Stimulated activated CD8-positive, alpha-beta memory T cell treated with anti-CD3 and anti-CD28 coated beads, Interleukin-4, amount 100 ng/mL, for 1 hour (primary cell): ENCODE data around the gene FOXN3.

Experiments
- DNase-seq, 2 donors: peaks; one replicate each; pipeline ENCODE4 v3.0.0-alpha.2; 2020; ENCODE audit warnings: low read depth in 2 of 2, low spot score in 1 of 2

Gene FOXN3

GRCh38 chr14:89432226-89432625, 15.2 kb upstream of the FOXN3 start:
- DNase-seq: no peak

DNA sequence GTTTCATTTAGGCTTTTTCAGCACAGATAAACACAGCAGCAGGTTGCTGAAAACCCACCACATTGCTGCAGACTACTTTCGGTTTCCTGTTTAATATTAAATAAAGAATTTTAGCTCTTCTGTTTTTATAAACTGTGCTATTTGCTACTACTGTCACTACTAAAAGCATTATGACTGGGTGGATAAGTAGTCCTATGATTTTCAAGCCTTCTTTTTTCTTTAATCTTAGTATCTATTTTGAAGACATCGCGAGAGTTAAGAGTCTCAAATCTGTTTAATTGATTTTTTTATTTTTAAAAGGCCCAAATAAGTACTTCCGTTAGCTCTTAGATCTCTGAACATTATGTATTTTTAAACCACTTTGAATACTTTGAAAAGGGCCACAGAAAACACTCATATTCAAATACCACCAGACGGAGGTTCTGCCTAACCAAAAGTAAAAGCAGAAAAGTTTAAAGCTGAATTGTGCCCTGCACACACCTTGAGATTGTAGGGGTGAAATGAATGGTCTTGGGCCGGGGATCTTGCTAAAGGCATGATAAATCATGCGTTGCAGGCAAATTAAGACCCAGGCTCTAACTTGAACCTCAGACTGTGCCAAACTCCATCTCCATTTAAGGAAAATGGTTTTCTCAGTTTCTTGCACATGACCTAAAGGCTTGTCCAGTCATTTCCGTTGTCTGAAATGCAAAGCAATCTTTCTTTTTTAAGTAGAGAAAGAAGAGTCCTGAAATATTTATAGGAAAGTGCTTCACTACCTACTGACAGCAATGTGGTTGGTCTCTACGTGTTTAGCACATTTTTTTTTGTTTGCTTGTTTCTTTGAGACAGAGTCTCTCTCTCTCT, 13.6 kb upstream of the FOXN3 start:
- no peak for DNase-seq

DNA sequence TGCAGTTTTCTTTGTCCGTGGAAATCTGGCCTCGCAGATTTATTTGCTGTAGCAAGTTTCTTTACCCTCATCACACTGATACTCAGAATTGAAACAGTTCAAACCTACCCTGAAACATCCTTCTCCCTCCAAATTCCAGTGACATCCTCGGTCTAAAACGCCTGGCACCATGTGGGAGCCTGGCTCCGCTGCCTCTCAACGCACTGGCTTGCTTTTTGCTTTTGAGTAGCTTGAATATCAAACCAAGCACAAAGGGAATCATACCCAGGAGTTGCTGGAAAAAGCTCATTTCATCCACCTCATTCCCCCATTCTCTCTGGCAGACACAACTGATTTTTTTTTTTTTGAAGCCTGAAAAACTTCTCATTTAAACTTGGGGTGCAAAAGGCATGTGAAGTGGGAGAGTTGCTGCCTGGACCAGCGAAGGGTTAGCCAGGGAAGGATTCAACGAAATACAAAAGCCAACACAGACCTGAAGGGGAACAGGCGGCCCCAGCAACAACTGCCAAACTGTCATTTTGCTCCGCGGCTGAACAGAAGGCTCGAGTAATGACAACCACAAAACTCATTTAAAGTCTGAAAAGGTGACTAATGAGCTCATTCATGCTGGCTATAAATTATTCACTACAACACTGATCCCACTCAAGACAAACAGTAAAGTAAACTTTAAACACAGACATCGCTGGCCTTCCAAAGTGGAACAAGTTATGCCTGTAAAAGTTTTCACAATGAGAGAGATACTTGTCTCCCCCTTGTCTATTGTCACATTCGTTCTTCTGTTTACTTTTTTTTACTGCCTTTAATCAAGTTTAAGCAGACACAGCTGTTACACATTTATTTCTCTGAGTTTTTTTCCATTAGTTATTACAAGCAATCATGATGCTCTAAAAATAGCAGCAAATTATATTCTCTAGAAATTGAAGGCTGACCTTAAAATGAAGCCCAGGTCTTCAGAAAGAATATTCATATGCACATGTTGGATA, 12.5 kb upstream of the FOXN3 start:
- no peak for DNase-seq

- no peak for DNase-seq
These were observed 11.6 kb upstream of the FOXN3 start for GRCh38 chr14:89428546-89429198.

GRCh38 chr14:89428173-89428523, 11.1 kb upstream of the FOXN3 start:
- DNase-seq: no peak

DNA sequence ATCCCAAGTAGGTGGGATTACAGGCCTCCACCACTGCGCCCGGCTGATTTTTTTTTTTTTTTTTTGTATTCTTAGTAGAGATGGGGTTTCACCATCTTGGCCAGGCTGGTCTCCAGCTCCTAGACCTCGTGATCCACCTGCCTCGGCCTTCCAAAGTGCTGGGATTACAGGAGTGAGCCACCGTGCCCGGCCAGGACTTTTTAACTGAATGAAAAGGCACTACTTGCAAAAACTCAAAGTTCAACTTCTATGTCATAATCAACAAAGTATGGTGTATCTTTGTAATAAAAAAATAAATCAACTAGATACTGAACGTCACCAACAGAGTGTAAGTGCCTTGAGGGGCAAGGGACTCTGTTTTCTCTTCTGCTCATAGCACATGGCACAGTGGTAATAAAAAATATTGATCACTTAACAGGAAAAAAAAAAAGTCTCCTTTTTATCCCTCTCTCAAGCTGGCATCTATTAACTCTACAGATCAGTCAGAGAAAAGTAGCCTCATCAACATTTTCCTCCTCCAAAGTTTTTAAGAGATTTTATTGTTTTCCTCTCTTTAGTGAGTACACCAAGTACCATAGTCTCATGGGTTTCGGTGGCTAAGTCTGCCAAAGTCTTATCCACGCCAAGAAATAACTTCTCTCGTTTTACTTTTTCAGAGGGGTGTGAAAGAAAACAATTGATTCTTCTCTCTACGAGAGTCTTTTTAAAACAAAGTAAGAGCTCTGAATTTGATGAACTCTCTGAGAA, 10.6 kb upstream of the FOXN3 start:
- DNase-seq: no peak

- no peak for DNase-seq
These were observed 8.9 kb upstream of the FOXN3 start for GRCh38 chr14:89425931-89426330.

- no peak for DNase-seq
These were observed 7.2 kb upstream of the FOXN3 start for GRCh38 chr14:89424241-89424640.

GRCh38 chr14:89422952-89423345, 5.9 kb upstream of the FOXN3 start:
- DNase-seq: no peak

DNA sequence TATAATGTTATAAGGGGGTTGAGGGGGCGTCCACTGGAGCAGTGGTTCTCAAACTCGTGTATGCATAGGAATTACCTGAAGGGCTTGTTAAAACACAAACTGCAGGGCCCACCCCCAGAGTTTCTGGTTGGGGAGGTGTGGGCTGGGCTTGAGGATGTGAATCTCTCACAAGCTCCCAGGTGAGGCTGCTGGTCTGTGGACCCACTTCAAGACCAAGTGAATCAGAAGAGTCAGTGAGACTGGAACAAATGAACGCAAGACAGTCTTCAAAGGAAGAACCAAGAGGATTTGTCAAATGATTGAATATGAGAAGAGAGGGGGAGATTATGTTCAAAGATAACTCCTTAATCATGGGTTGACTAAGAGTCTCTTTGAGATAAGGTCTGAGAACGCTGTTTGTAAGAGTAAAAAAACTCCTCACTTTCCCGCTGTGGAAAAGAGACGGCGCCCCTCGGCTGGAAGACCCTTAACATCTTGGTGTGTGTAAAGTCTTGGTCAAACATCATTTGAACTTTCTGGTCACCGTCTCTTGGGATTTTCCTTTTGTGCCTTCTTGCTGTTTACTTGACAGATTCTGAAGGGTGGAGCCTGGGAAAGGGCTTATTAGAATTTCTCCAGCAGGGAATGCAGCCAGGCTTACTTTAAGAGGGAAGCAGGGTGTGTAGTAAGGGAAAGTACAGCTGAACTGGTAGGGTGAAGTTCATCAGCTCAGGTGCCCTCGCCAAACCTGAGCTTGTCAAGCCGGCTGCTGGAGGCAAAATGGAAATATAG, 5.3 kb upstream of the FOXN3 start:
- DNase-seq: no peak

GRCh38 chr14:89420502-89420901, 3.5 kb upstream of the FOXN3 start:
- no peak for DNase-seq

GRCh38 chr14:89419973-89420482, 3.0 kb upstream of the FOXN3 start:
- DNase-seq: no peak

GRCh38 chr14:89418976-89419375, 1.9 kb upstream of the FOXN3 start:
- no peak for DNase-seq

DNA sequence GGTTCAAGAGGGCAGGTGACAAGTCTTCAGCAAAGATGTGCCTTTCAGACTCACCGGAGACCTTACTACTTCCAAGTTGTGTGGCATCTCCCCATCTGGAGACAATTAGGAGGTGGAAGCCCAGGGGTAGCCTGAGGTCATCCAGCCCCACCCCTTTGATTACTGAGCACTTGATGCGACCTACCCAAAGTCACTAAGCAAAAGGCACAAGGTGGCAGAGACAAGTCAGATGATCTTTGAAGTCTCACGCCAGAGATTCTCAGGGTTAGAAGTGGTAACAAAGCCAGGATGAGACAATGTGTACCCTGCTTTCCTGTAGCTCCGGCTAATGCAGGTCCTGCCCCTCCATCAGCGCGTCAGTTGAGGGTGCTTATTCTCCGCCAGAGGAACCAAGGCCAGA, 1.4 kb upstream of the FOXN3 start:
- DNase-seq: no peak

GRCh38 chr14:89417465-89418225, 612 bp upstream of the FOXN3 start:
- peak in 1 of 2 donors; percentile 26 for DNase-seq

GRCh38 chr14:89416002-89416995, 734 bp downstream of the FOXN3 start:
- peak; percentile 99 for DNase-seq

GRCh38 chr14:89415159-89415558, 1.9 kb downstream of the FOXN3 start:
- DNase-seq: no peak

- no peak for DNase-seq
These were observed 5.1 kb downstream of the FOXN3 start for GRCh38 chr14:89411976-89412375.
